Measurements from ENCODE around the gene PGP.

Gene PGP

DNA sequence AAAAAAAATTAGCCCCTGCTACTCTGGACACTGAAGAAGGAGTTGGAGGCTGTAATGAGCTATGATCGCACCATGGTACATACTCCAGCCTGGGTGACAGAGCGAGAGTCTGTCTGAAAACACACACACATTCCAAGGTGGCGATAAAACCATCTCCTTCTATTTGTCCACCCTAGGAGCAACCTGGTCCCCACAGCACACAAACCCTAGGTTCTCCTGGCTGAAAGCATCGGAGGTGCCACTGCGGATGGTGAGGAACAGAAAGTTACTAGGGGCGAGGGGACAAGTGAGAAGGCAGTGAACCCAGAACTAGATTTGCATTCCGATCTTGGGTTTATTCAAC lies 38.1 kb upstream of the PGP start:
- Histone ChIP-seq H3K27ac (no peak overlapping the region), H3K36me3 (replicated peaks) (peaks cover 51% of the 10 kb centered on the region), H3K27me3 (replicated peaks) (no peaks in the 10 kb centered on the region), H3K4me3 (ENCODE audit: low read depth, low read length) (no peak overlapping the region)
- DNase-seq, result no peak
- in situ Hi-C loops (cut with HindIII; ENCODE audit: low pct_ligation_motif_present, low sequenced_read_pairs), result no loop called here
- TF ChIP-seq, protein P1, sequence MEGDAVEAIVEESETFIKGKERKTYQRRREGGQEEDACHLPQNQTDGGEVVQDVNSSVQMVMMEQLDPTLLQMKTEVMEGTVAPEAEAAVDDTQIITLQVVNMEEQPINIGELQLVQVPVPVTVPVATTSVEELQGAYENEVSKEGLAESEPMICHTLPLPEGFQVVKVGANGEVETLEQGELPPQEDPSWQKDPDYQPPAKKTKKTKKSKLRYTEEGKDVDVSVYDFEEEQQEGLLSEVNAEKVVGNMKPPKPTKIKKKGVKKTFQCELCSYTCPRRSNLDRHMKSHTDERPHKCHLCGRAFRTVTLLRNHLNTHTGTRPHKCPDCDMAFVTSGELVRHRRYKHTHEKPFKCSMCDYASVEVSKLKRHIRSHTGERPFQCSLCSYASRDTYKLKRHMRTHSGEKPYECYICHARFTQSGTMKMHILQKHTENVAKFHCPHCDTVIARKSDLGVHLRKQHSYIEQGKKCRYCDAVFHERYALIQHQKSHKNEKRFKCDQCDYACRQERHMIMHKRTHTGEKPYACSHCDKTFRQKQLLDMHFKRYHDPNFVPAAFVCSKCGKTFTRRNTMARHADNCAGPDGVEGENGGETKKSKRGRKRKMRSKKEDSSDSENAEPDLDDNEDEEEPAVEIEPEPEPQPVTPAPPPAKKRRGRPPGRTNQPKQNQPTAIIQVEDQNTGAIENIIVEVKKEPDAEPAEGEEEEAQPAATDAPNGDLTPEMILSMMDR (IDR thresholded peaks at IDR 0.05; ENCODE audit: low read depth, low read length, missing control alignments), result no peak

DNA sequence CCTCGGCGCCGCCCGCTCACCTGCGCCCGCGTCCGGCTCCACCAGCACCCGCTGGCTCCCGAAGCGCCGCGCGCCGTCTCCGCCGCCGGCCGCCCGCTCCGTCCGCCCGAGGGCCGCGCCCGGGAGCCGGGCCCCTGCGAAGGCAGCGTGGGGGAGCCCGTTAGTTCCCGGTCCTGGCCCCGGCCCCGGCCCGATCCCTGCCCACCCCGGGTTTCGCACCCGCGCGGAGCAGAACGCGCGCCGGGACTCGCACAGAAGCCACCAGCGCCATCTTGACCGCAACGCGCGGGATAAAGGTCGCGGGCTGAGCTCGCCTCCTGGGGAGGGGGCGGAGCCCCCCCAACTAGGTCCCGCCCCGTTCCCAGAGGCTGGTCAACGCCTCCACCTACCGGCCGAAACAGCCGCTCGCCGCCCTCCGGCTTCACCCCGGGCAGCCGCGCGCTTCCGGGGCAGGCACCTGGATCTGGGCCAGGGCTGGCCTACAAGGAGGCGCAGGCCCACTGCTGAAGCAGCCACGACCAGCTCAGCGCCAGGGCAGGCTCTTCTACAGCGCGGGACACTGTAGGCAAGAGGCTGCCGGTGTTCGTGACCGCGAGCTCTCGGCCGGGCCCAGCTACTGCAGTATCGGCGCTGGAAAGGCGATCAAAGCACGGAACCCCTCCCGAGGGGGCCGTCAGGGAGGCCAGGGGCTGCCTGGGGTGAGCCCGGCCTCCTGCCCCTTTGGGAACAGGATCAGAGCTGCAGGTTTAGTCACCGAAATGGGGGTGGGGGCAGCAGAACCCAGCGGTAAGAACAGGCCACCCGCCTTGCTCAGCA lies 36.9 kb upstream of the PGP start, which contains the start of gene ECI1:
Gene ECI1 (minus strand): TSS at position 292 of the 816 bp plus-strand sequence. CDS start 21 bp downstream, at position 271.
- TF ChIP-seq, protein P1 (IDR thresholded peaks at IDR 0.05; ENCODE audit: low read depth, low read length, missing control alignments), result peak; percentile 68
- in situ Hi-C loops (cut with HindIII; ENCODE audit: low pct_ligation_motif_present, low sequenced_read_pairs), result no loop called here
- H3K4me3 ChIP-seq (ENCODE audit: low read depth, low read length), result peak within 1 kb of the TSS; percentile 65
- peak; percentile 75 for DNase-seq
- H3K36me3 ChIP-seq (replicated peaks), result peaks cover 40% of the 10 kb centered on the region
- no peaks in the 10 kb centered on the region for H3K27me3 ChIP-seq (replicated peaks)
- H3K27ac ChIP-seq, result peak within 1 kb of the TSS; percentile 18

DNA sequence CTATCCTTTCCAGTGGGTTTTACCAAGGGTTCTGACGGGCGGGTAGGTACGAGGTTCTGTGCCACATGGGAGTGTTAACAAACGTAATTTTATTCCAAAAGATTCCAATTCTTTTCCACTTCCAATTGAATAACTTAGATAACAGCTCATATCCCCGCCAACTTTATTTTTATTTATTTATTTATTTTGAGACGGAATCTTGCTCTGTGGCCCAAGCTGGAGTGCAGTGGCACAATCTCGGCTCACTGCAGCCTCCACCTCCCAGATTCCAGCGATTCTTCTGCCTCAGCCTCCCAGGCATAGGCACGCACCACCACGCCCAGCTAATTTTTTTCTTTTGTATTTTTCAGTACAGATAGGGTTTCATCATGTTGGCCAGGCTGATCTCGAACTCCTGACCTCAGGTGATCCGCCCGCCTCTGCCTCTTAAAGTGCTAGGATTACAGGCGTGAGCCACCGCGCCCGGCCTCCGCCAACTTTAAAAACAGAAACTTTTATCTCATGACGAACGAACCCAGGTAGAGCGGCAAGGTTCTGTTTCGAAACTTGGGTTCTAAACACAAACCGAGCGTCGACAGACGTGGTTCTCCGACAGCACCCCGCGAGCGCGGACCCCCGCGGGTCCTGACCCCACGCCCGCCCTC lies 36.1 kb upstream of the PGP start:
- in situ Hi-C loops (cut with HindIII; ENCODE audit: low pct_ligation_motif_present, low sequenced_read_pairs), result no loop called here
- TF ChIP-seq, protein P1 (IDR thresholded peaks at IDR 0.05; ENCODE audit: low read depth, low read length, missing control alignments), result no peak
- no peaks in the 10 kb centered on the region for H3K27me3 ChIP-seq (replicated peaks)
- peak overlapping the region; percentile 65 for H3K4me3 ChIP-seq (ENCODE audit: low read depth, low read length)
- DNase-seq, result peak; percentile 16
- H3K36me3 ChIP-seq (replicated peaks), result peaks cover 40% of the 10 kb centered on the region
- H3K27ac ChIP-seq, result peak overlapping the region; percentile 18

DNA sequence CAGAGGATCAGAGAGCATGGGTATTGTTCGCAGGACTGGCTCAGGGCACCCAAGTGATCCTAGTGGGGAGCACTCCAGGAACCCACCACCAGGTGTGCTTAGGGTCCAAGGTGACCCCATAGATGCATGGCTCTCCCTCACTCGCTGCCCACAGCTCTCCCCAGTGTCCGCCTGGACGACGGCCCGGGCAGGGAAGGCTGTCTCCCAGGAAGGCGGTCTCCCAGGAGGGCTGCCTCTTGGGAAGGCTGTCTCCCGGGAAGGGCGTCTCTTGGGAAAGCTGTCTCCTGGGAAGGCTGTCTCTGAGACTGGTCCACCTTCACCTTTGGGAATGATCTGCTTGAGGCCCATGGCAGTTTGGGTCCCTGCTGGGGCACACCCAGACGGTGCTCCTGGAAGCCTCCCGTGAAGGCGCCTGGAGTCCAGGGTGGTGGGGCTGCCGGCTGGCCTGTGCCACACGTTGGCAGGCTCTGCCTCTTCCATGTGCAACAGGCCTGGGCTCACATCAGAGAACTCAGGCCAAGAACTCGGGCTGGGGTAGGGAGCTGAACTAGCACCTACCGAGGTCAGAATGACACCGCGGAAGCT lies 31.8 kb upstream of the PGP start:
- no peak for DNase-seq
- Histone ChIP-seq H3K27me3 (replicated peaks) (no peaks in the 10 kb centered on the region), H3K4me3 (ENCODE audit: low read depth, low read length) (no peak overlapping the region), H3K36me3 (replicated peaks) (peaks cover 43% of the 10 kb centered on the region), H3K27ac (no peak overlapping the region)
- in situ Hi-C loops (cut with HindIII; ENCODE audit: low pct_ligation_motif_present, low sequenced_read_pairs), result no loop called here
- TF ChIP-seq, protein P1 (IDR thresholded peaks at IDR 0.05; ENCODE audit: low read depth, low read length, missing control alignments), result no peak

DNA sequence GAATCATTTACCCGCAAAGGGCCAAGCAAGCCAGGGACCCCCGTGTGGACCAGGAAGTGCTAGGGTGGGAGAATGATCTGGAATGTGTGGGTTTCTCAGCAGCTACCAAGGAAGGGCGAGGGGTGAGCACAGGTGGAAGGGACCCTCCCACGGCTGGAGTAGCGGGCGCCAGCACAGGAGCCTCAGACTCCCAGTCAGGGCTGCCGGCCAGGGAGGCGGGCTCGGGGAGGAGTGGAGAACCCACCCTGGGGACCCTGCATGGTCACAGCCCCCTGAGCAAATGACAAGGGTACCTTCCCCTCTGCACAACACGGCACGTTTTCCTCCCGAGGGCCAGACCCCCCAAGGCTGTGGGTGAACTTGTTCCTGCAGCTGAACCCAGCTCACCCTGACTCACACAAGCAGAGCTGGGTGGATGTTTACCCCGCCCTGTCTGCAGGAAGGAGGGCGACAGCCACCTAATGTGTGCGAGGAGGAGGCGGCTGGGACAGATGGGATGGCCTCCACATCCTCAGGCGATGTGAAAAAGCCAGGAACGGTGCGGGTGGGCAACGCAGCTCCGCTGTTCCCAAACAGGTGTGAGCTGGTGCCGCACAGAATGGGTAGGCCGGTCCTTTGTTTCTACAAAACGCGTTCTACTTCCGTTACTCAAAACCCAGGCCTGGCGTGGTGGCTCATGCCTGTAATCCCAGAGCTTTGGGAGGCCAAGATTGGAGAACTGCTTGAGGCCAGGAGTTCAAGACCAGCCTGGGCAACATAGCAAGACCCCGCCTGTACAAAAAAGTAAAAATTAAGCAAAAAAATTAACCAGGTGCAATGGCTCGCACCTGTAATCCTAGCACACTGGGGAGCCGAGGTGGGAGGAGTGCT lies 30.5 kb upstream of the PGP start:
- no peaks in the 10 kb centered on the region for H3K27me3 ChIP-seq (replicated peaks)
- TF ChIP-seq, protein P1 (IDR thresholded peaks at IDR 0.05; ENCODE audit: low read depth, low read length, missing control alignments), result no peak
- no peak overlapping the region for H3K4me3 ChIP-seq (ENCODE audit: low read depth, low read length)
- peaks cover 43% of the 10 kb centered on the region for H3K36me3 ChIP-seq (replicated peaks)
- H3K27ac ChIP-seq, result no peak overlapping the region
- in situ Hi-C loops (cut with HindIII; ENCODE audit: low pct_ligation_motif_present, low sequenced_read_pairs), result no loop called here
- no peak for DNase-seq

Data from brain microvascular endothelial cell (primary cell).